ENCODE data around the gene VIM.
A peak's percentile ranks its signal among the peaks of the same experiment; 100 is the strongest.

VIM gene

DNA sequence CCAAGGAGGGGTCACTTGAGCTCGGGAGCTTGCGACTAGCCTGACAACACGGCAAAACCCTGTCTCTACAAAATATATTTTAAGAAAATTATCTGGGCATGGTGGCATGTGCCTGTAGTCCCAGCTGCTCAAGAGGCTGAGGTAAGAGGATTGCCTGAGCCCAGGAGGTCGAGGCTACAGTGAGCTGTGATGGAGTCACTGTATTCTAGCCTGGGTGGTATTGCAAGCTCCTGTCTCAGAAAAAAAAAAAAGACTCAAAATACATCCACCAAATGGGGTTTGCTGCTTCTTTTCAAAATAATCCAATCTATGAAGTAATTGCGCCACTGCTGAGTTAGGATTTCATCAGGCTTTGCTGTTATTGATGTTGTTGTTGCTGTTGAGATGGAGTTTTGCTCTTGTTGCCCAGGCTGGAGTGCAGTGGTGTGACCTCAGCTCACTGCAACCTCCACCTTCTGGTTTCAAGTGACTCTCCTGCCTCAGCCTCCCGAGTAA, 11.1 kb upstream of the VIM start:
- Mint-ChIP-seq H3K9me3 (ENCODE audit: low read depth) (no peaks in the 10 kb centered on the region), H3K27ac (peak overlapping the region; percentile 92), H3K27me3 (no peaks in the 10 kb centered on the region), H3K4me1 (ENCODE audit: low read depth) (peaks cover 40% of the 10 kb centered on the region), H3K36me3 (peaks cover 10% of the 10 kb centered on the region), H3K4me3 (no peak overlapping the region)

GRCh38 chr10:17217631-17218232, 10.3 kb upstream of the VIM start:
- peaks cover 40% of the 10 kb centered on the region for H3K4me1 Mint-ChIP-seq (ENCODE audit: low read depth)
- H3K36me3 Mint-ChIP-seq: peaks cover 10% of the 10 kb centered on the region
- H3K9me3 Mint-ChIP-seq (ENCODE audit: low read depth): no peaks in the 10 kb centered on the region
- no peaks in the 10 kb centered on the region for H3K27me3 Mint-ChIP-seq
- peak overlapping the region; percentile 28 for H3K4me3 Mint-ChIP-seq
- peak overlapping the region; percentile 87 for H3K27ac Mint-ChIP-seq

- no peaks in the 10 kb centered on the region for H3K9me3 Mint-ChIP-seq (ENCODE audit: low read depth)
- peaks cover 38% of the 10 kb centered on the region for H3K4me1 Mint-ChIP-seq (ENCODE audit: low read depth)
- peaks cover 8% of the 10 kb centered on the region for H3K36me3 Mint-ChIP-seq
- H3K27me3 Mint-ChIP-seq: no peaks in the 10 kb centered on the region
- H3K4me3 Mint-ChIP-seq: no peak overlapping the region
- no peak overlapping the region for H3K27ac Mint-ChIP-seq
Observed at GRCh38 chr10:17219024-17219423, 9.0 kb upstream of the VIM start.

GRCh38 chr10:17220652-17221100, 7.4 kb upstream of the VIM start:
- H3K27ac Mint-ChIP-seq: no peak overlapping the region
- H3K9me3 Mint-ChIP-seq (ENCODE audit: low read depth): no peaks in the 10 kb centered on the region
- H3K27me3 Mint-ChIP-seq: no peaks in the 10 kb centered on the region
- H3K4me3 Mint-ChIP-seq: no peak overlapping the region
- peaks cover 36% of the 10 kb centered on the region for H3K4me1 Mint-ChIP-seq (ENCODE audit: low read depth)
- peaks cover 6% of the 10 kb centered on the region for H3K36me3 Mint-ChIP-seq

DNA sequence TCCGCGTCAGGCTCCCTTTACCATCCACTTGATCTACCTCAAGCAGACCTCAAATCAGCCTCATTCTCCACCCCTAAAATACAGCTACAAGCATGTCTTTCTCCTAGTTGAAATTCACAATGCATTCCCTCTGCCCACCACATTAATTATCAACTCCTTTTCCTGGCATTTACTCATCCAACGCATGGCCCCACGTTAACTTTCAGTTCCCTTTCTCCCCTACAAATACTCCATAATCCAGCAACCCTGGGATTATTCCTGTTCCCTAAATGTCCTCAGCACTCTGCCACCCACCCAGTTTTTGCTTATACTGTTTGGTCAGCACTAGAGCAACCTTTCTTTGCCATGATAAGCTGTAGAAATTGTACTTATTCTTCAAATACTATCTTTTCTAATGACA, 5.7 kb upstream of the VIM start:
- Mint-ChIP-seq H3K36me3 (peaks cover 6% of the 10 kb centered on the region), H3K9me3 (ENCODE audit: low read depth) (no peaks in the 10 kb centered on the region), H3K27ac (no peak overlapping the region)

GRCh38 chr10:17225808-17226207, 2.2 kb upstream of the VIM start:
- Mint-ChIP-seq H3K27me3 (no peaks in the 10 kb centered on the region), H3K9me3 (ENCODE audit: low read depth) (no peaks in the 10 kb centered on the region), H3K27ac (no peak overlapping the region), H3K36me3 (no peaks in the 10 kb centered on the region), H3K4me1 (ENCODE audit: low read depth) (peaks cover 43% of the 10 kb centered on the region), H3K4me3 (no peak overlapping the region)

More for the DNA sequence above, 5.7 kb upstream of the VIM start:
- Mint-ChIP-seq H3K4me1 (ENCODE audit: low read depth) (peaks cover 37% of the 10 kb centered on the region), H3K4me3 (no peak overlapping the region), H3K27me3 (no peaks in the 10 kb centered on the region)

DNA sequence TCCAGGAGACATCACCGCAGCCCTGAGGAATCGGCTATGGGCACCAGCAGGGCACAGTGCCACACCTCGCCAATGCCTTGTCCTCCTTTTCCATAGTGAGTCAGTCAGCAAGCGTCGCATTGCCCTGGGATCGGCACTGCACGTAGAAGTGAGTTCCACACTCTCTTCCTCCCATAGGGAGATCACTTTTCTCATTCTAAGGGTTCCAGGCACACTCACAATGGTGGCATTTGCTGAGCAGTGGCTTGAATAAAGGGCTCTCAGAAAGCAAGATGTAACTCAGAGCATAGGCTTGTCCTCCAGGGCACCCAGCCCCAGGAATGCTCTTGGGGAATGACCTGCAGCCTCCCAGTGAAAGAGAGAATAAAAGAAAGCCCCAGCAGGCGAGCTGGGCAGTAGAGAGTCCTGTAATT, 1.1 kb upstream of the VIM start:
- peak overlapping the region; percentile 96 for H3K4me3 Mint-ChIP-seq
- H3K4me1 Mint-ChIP-seq (ENCODE audit: low read depth): peaks cover 50% of the 10 kb centered on the region
- no peaks in the 10 kb centered on the region for H3K9me3 Mint-ChIP-seq (ENCODE audit: low read depth)
- no peaks in the 10 kb centered on the region for H3K36me3 Mint-ChIP-seq
- H3K27me3 Mint-ChIP-seq: no peaks in the 10 kb centered on the region
- H3K27ac Mint-ChIP-seq: peak overlapping the region; percentile 92

- Mint-ChIP-seq H3K4me1 (ENCODE audit: low read depth) (peaks cover 57% of the 10 kb centered on the region), H3K9me3 (ENCODE audit: low read depth) (no peaks in the 10 kb centered on the region), H3K36me3 (peaks cover 4% of the 10 kb centered on the region), H3K27ac (peak overlapping the region; percentile 92), H3K4me3 (peak overlapping the region; percentile 96), H3K27me3 (no peaks in the 10 kb centered on the region)
Observed at GRCh38 chr10:17227367-17228090, 512 bp upstream of the VIM start.

DNA sequence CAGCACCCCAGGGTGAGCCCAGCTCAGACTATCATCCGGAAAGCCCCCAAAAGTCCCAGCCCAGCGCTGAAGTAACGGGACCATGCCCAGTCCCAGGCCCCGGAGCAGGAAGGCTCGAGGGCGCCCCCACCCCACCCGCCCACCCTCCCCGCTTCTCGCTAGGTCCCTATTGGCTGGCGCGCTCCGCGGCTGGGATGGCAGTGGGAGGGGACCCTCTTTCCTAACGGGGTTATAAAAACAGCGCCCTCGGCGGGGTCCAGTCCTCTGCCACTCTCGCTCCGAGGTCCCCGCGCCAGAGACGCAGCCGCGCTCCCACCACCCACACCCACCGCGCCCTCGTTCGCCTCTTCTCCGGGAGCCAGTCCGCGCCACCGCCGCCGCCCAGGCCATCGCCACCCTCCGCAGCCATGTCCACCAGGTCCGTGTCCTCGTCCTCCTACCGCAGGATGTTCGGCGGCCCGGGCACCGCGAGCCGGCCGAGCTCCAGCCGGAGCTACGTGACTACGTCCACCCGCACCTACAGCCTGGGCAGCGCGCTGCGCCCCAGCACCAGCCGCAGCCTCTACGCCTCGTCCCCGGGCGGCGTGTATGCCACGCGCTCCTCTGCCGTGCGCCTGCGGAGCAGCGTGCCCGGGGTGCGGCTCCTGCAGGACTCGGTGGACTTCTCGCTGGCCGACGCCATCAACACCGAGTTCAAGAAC, 1.1 kb downstream of the VIM start:
- Mint-ChIP-seq H3K27ac (peak overlapping the region; percentile 92), H3K4me3 (peak overlapping the region; percentile 96), H3K9me3 (ENCODE audit: low read depth) (no peaks in the 10 kb centered on the region), H3K4me1 (ENCODE audit: low read depth) (peaks cover 67% of the 10 kb centered on the region), H3K27me3 (no peaks in the 10 kb centered on the region), H3K36me3 (peaks cover 6% of the 10 kb centered on the region)

- no peaks in the 10 kb centered on the region for H3K27me3 Mint-ChIP-seq
- H3K27ac Mint-ChIP-seq: peak overlapping the region; percentile 85
- H3K9me3 Mint-ChIP-seq (ENCODE audit: low read depth): no peaks in the 10 kb centered on the region
- peaks cover 8% of the 10 kb centered on the region for H3K36me3 Mint-ChIP-seq
- H3K4me3 Mint-ChIP-seq: peak overlapping the region; percentile 96
- peaks cover 72% of the 10 kb centered on the region for H3K4me1 Mint-ChIP-seq (ENCODE audit: low read depth)
Observed at GRCh38 chr10:17229717-17229966, 1.6 kb downstream of the VIM start.

- Mint-ChIP-seq H3K36me3 (peaks cover 8% of the 10 kb centered on the region), H3K9me3 (ENCODE audit: low read depth) (no peaks in the 10 kb centered on the region), H3K4me1 (ENCODE audit: low read depth) (peaks cover 76% of the 10 kb centered on the region)
Observed at GRCh38 chr10:17229967-17230682, 2.1 kb downstream of the VIM start.

DNA sequence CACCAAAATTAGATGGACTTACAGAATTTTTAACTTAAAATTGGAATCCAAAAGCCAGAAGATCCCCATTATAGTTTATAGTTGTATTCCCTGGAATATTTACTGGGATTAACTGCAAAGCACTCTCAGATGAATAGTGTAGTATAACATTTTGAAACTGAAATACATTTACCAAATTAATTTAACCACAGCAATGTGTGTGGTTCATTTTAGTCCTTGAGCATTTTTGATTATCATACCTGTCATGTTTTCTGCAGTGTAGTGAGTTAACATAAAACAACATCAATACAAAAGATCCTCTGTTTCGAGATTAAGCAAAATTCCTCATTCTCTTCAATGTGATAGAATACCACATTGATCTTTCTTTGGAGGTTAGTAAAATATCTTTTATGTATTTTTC, 3.7 kb downstream of the VIM start:
- Mint-ChIP-seq H3K4me1 (ENCODE audit: low read depth) (peaks cover 76% of the 10 kb centered on the region), H3K27ac (peak overlapping the region; percentile 72), H3K4me3 (peak overlapping the region; percentile 96), H3K9me3 (ENCODE audit: low read depth) (no peaks in the 10 kb centered on the region), H3K27me3 (no peaks in the 10 kb centered on the region), H3K36me3 (peaks cover 8% of the 10 kb centered on the region)

More at GRCh38 chr10:17229967-17230682, 2.1 kb downstream of the VIM start:
- Mint-ChIP-seq H3K4me3 (peak overlapping the region; percentile 96), H3K27ac (peak overlapping the region; percentile 93), H3K27me3 (no peaks in the 10 kb centered on the region)

GRCh38 chr10:17232276-17232960, 4.4 kb downstream of the VIM start:
- Mint-ChIP-seq H3K27me3 (no peaks in the 10 kb centered on the region), H3K27ac (peak overlapping the region; percentile 72), H3K4me3 (peak overlapping the region; percentile 96), H3K36me3 (peaks cover 8% of the 10 kb centered on the region), H3K4me1 (ENCODE audit: low read depth) (peaks cover 70% of the 10 kb centered on the region), H3K9me3 (ENCODE audit: low read depth) (no peaks in the 10 kb centered on the region)

DNA sequence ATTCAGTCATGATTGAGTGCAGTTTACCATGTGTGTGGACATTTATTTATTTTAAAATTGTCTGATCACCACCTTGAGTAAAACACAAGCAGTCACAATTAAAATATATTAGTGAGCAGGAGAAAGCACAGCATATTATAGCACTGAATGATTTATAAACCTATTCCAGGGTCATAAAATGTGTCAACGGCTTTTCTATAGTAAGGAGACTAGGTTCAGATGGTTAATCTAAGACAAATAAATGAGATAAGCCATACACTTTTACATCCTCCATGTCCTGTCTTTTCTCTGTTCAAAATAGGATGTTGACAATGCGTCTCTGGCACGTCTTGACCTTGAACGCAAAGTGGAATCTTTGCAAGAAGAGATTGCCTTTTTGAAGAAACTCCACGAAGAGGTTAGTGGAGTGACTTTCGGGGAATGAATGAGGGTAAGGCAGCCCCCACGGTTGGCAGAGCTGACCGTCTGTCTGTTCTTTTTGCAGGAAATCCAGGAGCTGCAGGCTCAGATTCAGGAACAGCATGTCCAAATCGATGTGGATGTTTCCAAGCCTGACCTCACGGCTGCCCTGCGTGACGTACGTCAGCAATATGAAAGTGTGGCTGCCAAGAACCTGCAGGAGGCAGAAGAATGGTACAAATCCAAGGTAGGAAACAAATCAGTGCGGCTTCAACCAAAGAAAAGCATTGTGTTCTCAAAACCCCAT, 5.4 kb downstream of the VIM start:
- Mint-ChIP-seq H3K9me3 (ENCODE audit: low read depth) (no peaks in the 10 kb centered on the region), H3K36me3 (peaks cover 8% of the 10 kb centered on the region), H3K27me3 (no peaks in the 10 kb centered on the region), H3K27ac (peak overlapping the region; percentile 58), H3K4me1 (ENCODE audit: low read depth) (peaks cover 63% of the 10 kb centered on the region), H3K4me3 (peak overlapping the region; percentile 40)
